Suppressor macrophage treated with lipopolysaccharide for 1 hour (primary cell): Measurements from ENCODE around the gene VTI1B.
"Not testable (repeated sequence)": the region's sequence is repeated elsewhere in the genome, so short reads cannot be mapped to it uniquely, and the experiment has no call there.

Experiments used
- DNase-seq, 3 donors: peaks; one replicate each; pipeline ENCODE4 v3.0.0-alpha.2; 2020 to 2022

VTI1B gene, protein sequence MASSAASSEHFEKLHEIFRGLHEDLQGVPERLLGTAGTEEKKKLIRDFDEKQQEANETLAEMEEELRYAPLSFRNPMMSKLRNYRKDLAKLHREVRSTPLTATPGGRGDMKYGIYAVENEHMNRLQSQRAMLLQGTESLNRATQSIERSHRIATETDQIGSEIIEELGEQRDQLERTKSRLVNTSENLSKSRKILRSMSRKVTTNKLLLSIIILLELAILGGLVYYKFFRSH

DNA sequence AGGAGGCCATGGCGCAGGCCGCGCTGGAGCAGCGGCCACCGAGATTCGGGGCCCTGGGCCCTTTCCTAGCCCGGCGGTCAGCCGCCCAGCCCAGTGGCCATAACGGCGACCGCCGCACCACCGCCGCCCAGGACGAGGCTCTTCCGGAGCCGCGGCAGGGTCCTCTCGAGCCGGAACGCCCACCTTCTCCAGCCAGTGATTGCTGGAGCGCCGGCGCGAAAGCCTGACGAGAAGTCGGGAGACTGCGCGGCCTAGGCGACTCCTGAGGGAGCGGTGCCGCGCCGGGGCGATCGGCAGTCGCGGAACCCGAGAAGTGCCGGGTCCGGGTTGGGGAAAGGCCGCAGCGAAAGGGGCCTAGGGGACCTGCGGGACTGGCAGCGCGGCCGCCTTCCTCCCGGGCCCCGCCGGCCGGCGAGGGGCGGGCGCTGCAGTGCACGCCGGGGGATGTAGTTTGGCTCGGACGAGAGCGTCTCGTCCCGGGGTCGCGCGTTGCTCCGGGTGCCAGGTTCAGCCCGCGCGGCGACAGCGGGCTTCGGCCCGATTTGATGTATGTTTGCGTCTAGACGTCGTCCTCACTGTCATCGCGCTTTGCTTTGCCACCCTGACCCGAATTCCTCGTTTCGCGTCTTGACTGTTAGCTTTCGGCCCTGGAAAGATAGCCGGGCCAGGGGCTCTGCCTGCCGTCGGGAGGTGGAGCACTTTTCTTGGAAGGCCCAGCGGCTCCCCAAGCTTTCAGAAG, at the start of gene VTI1B:
VTI1B (minus strand) TSS at position 153 of the 739 bp plus-strand sequence; CDS start at position 10, 143 bp downstream.
- DNase-seq, result peak; percentile 85 to 95 (median 89)

GRCh38 chr14:67722293-67722692, 47.9 kb upstream of the VTI1B start:
- DNase-seq, result no peak

DNA sequence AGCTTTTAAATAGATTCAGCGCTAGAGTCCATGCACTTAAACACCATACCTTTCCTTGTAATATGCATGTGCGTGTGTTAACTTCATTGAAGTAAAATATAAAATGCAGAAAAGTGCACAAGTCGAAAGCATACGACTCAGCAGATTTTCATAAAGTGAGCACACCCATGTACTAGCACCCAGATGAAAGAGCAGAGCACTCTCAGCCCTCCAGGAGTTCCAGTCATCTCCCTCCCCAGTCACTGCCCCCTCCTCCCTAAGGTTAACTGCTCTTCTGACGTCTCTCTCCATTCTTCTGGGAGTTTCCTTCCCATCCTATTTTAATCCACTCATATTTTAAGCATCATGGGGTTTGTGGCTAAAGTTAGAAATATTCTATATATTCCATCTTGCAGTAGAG, 47.4 kb upstream of the VTI1B start:
- DNase-seq, result no peak

DNA sequence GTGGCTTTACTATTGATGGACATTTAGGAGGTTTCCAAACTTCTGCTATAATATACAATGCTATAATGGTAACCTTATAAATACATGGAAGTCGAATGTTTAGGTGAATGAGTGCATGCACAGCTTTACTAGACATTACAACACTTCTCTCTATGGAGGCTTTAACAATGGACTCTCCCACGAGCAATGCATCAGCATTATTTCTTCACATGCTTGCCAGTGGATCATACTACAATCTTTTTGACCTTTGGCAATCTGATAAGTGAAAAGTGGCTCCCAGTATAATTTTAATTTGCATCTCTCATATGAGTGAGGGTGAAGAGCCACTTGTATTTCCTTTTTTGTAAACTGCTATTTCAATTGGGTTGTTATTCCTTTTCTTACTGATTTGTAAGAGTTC, 45.4 kb upstream of the VTI1B start:
- DNase-seq, result no peak

GRCh38 chr14:67719385-67719784, 45.0 kb upstream of the VTI1B start:
- DNase-seq, result not testable (repeated sequence)

GRCh38 chr14:67718265-67718664, 43.8 kb upstream of the VTI1B start:
- DNase-seq, result no peak

GRCh38 chr14:67717048-67717447, 42.6 kb upstream of the VTI1B start:
- DNase-seq, result no peak

DNA sequence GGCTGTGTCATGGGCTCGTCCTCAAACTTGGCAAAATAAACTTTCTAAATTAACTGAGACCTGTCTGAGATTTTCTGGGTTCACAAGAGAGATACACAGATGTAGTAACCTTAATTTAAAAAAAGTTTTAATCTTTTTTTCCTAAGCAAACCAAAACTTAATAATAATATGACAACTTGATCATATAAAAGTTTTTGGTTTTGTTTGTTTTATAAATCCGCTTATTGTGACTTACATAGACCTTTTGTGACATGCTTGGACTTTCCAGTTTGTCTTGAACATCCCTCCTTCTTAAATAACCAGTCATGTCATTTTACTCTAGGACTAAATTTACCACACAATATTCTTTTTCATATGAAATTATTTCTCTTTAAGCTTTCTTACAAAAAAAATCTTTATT, 35.8 kb upstream of the VTI1B start:
- no peak for DNase-seq

DNA sequence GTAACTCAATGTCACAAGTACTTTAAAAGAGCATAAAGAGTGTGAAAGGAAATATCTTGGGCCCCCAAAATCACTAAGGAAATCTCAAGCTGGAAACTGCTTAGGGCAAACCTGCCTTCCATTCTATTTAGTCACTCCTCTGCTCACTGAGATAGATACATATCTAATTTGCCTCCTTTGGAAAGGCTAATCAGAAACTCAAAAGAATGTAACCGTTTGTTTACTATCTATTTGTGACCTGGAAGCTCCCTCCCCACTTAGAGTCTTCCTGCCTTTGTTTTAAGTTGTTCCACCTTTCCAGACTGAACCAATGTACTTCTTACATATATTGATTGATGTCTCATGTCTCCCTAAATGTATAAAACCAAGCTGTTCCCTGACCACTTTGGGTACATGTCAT, 35.4 kb upstream of the VTI1B start:
- DNase-seq, result not testable (repeated sequence)

GRCh38 chr14:67709346-67709745, 34.9 kb upstream of the VTI1B start:
- not testable (repeated sequence) for DNase-seq

GRCh38 chr14:67705211-67705610, 30.8 kb upstream of the VTI1B start:
- DNase-seq, result no peak

DNA sequence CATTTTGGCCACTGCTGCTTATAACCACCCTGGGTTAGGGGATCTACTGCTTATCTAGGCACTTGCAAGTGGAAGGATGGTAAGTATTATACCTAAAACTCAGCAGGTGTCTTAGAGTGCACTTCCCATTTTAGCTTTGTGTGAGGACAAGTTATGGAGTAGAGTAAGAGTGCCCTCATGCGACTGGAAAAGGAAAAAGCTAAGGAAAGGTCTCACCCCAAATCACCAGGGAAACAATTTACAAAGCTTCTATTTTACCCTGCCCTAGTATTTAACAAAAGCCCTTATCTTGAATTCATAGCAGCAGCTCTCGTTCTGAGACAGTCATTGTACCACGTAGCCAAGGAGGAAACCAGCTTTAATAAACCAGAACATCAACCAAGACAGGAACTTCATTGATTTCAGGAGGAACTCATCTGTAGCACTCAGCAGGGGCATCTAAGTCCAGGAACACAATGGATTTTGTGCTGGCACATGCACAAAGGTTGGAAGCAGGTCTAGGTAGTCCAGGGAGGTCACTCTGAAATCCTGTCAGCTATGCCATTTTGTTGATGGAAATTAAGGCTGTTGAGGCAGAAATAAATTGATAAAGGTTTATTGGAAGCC, 30.2 kb upstream of the VTI1B start:
- DNase-seq, result peak; percentile 67 to 77 (median 72)

GRCh38 chr14:67703997-67704396, 29.6 kb upstream of the VTI1B start:
- peak; percentile 48 to 69 (median 49) for DNase-seq

- not testable (repeated sequence) for DNase-seq
Measured at GRCh38 chr14:67701492-67701891, 27.1 kb upstream of the VTI1B start, which contains the start of gene RDH12. TSS of gene RDH12 (plus strand) at chr14:67701886. CDS start at chr14:67722643, 20,757 bp downstream.

- DNase-seq, result no peak
Measured at GRCh38 chr14:67698179-67698578, 23.7 kb upstream of the VTI1B start.

GRCh38 chr14:67697006-67697405, 22.6 kb upstream of the VTI1B start:
- DNase-seq, result peak; percentile 17 to 32 (median 28)

DNA sequence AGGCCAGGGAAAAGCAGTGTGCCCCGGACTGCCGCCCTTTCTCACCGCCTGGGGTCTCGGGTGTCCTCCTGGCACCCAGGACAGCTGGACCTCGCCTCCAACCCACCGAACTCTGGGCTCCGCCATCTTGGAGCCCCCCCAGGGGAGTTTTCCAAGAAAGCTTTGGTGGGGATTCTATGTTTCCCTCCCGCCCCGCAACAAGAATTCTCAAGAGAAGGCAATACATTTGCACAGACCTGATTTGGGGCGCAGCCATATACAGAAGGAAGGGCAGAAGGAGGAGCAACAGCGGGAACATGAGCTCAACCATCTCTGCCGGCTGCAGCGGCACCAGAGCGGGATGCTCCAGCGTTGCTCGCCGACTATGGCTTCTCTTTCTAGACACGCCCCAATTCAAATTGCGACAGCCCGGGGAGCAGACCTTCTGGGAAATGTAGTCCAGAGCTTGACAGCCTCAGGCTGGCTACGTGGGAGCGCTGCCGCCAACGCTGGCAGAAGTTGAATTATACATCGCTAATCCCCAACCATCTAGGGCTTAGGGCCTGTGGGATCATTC, 21.0 kb upstream of the VTI1B start, which contains the start of gene RDH11:
RDH11 (minus strand) TSS at position 371 of the 556 bp plus-strand sequence; CDS start at position 310, 61 bp downstream.
- DNase-seq, result peak; percentile 94 to 96 (median 95)

- DNase-seq, result peak; percentile 88 to 95 (median 92)
Measured at GRCh38 chr14:67694791-67695393, 20.5 kb upstream of the VTI1B start.

- DNase-seq, result no peak
Measured at GRCh38 chr14:67690011-67690410, 15.6 kb upstream of the VTI1B start.

- no peak for DNase-seq
Measured at GRCh38 chr14:67683842-67684241, 9.4 kb upstream of the VTI1B start.

GRCh38 chr14:67680941-67681340, 6.5 kb upstream of the VTI1B start:
- peak; percentile 89 to 90 (median 89) for DNase-seq

DNA sequence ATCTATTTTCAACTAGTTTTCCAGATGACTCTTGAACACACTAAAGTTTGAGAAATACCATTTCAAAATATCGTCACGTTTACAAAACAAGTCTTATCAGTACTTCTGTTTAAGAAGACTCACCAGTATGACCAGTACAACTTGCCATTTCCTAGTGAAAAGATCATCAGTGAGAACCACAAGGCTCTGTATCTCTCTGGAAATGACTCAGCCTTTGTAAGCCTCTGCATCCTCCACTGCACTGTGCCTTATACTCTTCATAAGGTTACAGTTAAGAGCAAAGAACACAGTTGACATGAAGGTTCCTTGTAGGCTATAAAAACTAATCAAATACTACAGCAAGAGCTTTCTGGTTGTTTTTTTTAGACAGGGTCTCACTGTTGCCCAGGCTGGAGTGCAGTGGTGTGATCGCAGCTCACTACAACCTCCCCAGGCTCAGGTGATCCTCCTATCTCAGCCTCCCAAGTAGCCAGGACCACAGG, 5.7 kb upstream of the VTI1B start:
- DNase-seq, result peak; percentile 56 to 85 (median 82)

GRCh38 chr14:67679006-67679405, 4.6 kb upstream of the VTI1B start:
- DNase-seq, result no peak
